Hematopoietic multipotent progenitor cell (in vitro differentiated cells): ENCODE measurements around the gene AHR. TPM values are rescaled to one million over a fixed set of nuclear protein-coding genes. Genes with fewer than 3 reads are reported as not detected.

Source experiments
- DNase-seq, 3 donors: peaks; one replicate each; pipeline ENCODE4 v3.0.0-alpha.2; 2011 to 2015; ENCODE audit warnings: low read depth in 2 of 3, low spot score in 2 of 3
- total RNA-seq: library from RNA; depleted of rRNA; stranded (reverse); fragments of >200 nt; gene quantifications from one replicate; pipeline ENCODE4 v1.2.3, GENCODE V29; 2012

Gene AHR
- total RNA-seq, 1 donor: 76.7 TPM

- peak in 1 of 3 donors; percentile 72 for DNase-seq
Observed at GRCh38 chr7:17302575-17303142, 4.2 kb downstream of the AHR start.

- DNase-seq: peak in 2 of 3 donors; percentile 84 to 92
Observed at GRCh38 chr7:17304926-17305325, 6.5 kb downstream of the AHR start.

- DNase-seq: no peak
Observed at GRCh38 chr7:17305387-17306171, 7.1 kb downstream of the AHR start.

GRCh38 chr7:17307000-17307399 lies 8.5 kb downstream of the AHR start:
- DNase-seq: no peak

- no peak for DNase-seq
Observed at GRCh38 chr7:17307558-17307957, 9.1 kb downstream of the AHR start.

- DNase-seq: no peak
Observed at GRCh38 chr7:17307969-17308648, 9.7 kb downstream of the AHR start.

GRCh38 chr7:17311194-17311593 lies 12.7 kb downstream of the AHR start:
- no peak for DNase-seq

- no peak for DNase-seq
Observed at GRCh38 chr7:17311952-17312351, 13.5 kb downstream of the AHR start.

GRCh38 chr7:17312641-17313040 lies 14.2 kb downstream of the AHR start:
- no peak for DNase-seq

GRCh38 chr7:17313194-17313593 lies 14.7 kb downstream of the AHR start:
- DNase-seq: no peak

- no peak for DNase-seq
Observed at GRCh38 chr7:17315974-17316373, 17.5 kb downstream of the AHR start.

GRCh38 chr7:17318146-17318545 lies 19.7 kb downstream of the AHR start:
- DNase-seq: no peak

- no peak for DNase-seq
Observed at GRCh38 chr7:17319164-17320101, 21.0 kb downstream of the AHR start.

GRCh38 chr7:17320102-17320497 lies 21.6 kb downstream of the AHR start:
- DNase-seq: no peak

GRCh38 chr7:17320657-17321056 lies 22.2 kb downstream of the AHR start:
- DNase-seq: no peak

GRCh38 chr7:17325364-17325763 lies 26.9 kb downstream of the AHR start:
- no peak for DNase-seq

- DNase-seq: no peak
Observed at GRCh38 chr7:17326378-17326777, 27.9 kb downstream of the AHR start.

GRCh38 chr7:17328641-17329040 lies 30.2 kb downstream of the AHR start:
- no peak for DNase-seq

GRCh38 chr7:17329440-17329839 lies 31.0 kb downstream of the AHR start:
- DNase-seq: no peak

- DNase-seq: no peak
Observed at GRCh38 chr7:17331891-17332501, 33.5 kb downstream of the AHR start.
